Stimulated activated CD8-positive, alpha-beta memory T cell treated with anti-CD3 and anti-CD28 coated beads, Interleukin-15, amount 100 ng/mL, for 1 hour (primary cell): ENCODE results near the gene PRKCB.
"Not testable (repeated sequence)": the region's sequence is repeated elsewhere in the genome, so short reads cannot be mapped to it uniquely, and the experiment has no call there.

ENCODE experiments used
- DNase-seq: peaks from one replicate; pipeline ENCODE4 v3.0.0-alpha.2; 2020; ENCODE audit warnings: low read depth

PRKCB gene

DNA sequence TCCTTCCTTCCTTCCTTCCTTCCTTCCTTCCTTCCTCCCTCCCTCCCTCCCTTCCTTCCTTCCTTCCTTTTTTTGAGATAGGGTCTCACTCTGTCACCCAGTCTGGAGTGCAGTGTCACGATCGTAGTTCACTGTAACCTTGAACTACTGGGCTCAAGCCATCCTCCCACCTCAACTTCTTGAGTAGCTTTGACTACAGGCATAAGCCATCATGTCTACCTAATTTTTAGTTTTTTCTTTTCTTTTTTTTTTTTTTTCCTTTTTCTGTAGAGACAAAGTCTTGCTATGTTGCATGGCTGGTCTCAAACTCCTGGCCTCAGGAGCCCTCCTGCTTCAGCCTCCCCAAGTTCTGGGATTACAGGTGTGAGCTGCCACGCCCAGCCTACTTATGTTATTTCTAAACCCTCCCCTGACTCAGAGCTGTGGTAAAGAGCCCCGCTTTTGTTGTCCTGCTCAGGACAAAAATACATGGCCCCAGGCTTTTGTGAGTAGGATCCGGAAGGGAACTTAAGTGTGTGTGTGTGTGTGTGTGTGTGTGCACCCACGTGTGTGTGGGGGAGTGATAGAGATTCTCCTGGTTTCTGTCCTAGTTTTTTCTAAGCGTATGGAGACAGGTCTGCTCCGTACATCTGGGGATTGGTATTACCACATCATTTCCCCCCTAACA is 67.1 kb downstream of the PRKCB start:
- DNase-seq: no peak

DNA sequence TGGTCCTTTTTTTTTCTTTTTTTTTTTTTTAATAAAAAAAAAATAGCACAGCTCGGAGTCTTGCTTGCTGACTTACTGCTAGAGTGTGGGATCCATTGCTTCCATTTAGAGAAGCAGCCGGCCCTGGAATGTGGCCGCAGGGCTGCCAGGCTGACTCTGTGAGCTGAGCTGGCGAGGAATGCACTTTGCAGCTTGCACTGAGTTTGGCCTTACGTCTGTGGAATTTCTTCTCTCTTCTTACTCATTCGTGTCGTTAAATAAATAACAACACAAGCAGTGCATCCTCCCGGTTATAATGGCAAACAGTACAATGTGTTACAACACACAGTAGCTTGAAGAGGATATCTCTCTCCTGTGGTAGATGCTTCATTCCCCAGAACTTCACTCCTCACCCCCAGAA is 69.2 kb downstream of the PRKCB start:
- no peak for DNase-seq

DNA sequence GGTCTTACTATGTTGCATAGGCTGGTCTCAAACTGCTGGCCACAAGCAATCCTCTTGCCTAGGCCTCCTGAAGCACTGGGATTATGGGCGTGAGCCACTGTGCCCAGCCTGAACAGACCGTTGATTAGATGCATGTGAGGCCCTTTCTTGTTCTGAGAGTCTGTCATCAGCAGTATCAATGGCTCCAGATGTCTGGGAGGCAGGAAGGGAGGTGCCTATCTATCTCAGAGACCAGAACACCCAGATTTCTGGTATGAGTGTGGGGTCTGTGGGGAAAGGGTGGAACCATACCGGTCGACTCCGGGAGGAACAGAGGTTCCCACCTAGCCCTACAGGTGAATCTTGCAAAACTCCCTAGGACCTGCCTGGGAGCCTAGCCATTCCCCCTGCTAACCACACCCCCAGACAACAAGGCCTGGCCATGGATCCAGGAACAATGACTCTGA is 71.7 kb downstream of the PRKCB start:
- DNase-seq: no peak

DNA sequence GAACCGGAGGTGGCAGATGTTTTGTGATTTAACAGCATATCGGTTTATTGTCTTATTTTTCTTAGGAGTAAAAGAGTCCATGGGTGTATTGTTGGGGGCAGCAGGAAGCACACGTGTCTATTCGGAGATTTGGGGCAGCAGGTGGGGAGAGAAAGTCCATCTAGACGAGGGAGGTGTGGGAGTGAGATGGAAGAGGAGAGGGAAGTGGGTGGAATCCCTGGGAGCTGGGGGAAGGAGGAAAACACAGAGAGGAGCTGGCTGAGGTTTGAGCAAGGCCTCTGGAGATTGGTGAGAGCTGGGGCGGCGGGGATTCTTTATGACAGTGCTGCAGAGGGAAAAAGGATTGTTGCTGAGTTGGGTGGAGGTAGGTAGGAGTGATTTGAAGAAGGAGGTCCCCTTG is 72.1 kb downstream of the PRKCB start:
- no peak for DNase-seq

DNA sequence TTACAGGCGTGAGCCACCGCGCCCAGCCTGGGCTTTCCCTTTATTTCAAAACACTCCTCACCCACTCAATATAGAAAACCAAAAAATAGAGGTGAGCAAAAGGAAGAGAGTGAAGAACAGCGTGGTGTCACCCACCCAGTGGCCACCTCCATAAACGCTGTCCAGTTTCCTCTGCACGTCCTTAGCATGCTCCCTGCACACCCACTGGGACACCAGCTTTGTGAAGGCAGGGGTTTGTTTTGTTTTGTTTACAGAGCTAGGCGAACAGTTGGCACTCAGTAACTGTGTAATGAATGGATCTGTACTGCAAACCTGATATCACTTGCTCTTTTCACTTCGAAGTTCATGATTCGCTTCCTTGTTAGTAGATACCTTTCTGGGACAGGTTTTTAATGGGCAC is 73.0 kb downstream of the PRKCB start:
- DNase-seq: no peak

DNA sequence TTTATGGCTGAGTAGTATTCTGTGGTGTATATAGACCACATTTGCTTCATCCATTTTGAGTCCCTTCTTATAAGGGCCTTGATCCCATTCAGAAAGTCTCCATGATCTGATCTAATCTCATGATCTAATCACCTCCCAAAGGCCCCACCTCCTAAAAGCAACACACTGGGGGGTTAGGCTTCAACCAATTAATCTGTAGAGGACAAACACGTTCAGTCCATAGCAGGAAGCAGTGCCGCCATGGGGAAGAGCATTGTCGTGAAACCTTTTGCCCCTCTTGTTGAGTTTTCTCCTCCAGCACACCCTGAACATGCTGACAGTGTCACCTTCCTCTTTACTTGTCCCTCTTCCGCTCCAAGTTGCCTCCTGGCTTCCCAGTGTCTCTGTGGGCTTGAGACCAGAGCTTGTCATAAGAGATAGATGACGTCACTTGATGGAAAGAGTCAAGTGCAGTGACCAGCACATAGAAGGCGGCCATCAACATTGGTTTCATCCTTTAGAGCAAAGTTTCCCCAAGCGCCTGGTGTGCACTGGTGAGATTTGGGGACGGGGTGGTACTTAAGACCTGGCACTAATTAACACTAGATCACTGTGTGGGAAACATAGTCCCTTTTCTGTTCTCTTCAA is 74.1 kb downstream of the PRKCB start:
- no peak for DNase-seq

DNA sequence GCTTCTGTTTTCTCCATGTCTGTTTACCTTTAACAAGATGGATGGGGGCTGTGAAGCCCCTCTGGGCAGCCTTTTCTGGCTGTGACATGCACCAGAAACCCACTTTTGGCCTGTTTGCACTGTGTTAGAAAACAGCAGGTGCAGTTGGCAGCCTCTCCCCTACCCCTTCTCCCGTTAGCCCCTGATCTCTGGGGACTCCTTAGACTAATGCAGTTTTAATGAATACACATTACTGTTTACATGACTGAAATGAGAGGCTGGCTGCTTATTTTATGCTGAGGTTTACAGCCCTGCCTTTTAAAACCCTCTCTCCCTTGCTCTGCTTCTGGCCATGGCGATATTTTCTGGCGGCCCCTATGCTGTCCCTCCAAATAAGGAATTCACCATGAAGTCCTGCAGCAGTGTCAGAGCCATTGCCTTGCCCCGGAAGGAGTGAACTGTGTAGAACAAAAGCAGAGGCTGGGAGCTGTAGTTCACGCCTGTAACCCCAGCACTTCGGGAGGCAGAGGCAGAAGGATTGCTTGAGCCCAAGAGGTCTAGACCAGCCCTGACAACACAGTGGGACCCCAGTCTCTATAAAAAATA is 79.3 kb downstream of the PRKCB start:
- DNase-seq: no peak

DNA sequence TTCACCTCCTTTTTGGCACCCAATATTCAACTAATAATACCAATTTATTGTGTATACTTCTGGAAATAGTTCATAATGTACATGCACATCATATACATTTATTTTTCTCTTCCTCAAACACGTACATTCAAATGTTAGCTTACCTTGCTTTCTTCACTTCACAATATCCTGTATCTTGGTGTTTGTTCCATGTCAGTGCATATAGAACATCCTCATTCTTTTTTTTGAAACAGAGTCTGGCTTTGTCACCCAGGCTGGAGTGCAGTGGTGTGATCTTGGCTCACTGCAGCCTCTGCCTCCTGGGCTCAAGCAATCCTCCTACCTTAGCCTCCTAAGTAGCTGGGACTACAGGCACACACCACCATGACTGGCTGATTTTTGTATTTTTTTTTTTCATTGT is 80.8 kb downstream of the PRKCB start:
- DNase-seq: not testable (repeated sequence)

DNA sequence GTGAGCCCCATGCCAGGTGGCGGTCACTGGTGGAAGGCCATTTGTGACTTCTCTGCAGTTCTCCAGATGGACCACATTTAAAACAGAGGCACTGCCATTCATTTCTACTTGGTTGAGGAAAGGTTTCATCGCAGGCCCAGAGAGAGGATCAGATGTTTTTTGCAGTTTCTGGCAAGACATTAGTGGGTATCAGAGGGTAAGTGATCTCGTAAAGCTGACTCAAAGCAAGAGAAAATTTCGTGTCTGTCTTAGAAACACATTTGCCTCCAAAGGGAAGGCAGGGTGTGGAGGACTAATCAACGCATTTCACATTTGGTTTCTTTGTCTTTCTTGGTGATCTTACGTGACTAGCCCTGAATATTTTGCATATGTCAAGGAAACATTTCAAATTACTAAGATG is 81.8 kb downstream of the PRKCB start:
- DNase-seq: no peak

DNA sequence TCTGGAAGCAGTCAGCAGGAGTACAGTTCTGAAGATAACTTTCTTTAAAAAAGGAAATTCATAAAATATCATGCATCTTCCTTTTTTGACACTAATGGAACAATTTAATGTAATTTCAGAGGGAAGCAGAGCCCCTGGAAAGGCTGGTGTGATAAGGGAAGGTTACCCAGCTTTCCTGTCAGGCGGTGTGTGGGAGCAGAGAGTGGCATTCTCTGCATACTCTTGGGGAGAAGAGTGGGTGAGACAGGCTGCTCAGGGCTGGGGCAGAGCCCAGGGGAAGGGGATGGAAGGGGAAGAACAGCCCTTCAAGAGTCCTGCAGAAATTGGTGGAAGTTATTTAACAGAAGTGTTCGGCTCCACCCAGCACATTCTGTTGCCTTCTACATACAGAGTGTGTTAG is 84.7 kb downstream of the PRKCB start:
- no peak for DNase-seq

DNA sequence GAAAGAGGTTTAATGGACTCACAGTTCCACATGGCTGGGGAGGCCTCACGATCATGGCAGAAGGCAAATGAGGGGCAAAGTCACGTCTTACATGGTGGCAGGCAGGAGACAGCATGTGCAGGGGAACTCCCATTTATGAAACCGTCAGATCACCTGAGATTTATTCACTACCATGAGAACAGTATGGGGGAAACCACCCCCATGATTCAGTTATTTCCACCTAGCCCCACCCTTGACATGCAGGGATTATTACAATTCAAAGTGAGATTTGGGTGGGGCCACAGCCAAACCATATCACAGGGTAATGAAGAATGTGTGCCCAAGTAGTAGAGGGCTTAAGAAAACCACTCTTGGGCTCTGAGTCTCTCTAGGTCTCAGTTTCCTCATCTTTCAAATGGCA is 85.1 kb downstream of the PRKCB start:
- DNase-seq: no peak

DNA sequence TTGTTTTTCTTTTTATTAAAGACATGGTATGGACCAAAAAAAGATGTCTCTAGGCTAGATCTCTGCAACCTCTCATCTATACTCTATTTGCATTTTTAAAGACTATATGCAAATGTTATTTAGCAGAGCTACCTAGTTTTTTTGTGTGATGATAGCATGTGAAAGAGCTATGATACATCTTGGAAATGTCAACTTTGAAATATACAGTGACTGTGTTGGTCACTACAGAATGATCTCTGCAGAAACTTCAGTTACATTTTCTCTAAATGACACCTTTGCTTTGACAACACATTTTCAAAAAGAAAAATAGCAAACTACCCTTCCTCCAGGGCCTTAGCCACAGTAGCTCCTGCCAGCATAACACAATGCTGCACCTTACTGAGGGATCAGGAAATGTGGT is 86.6 kb downstream of the PRKCB start:
- no peak for DNase-seq

DNA sequence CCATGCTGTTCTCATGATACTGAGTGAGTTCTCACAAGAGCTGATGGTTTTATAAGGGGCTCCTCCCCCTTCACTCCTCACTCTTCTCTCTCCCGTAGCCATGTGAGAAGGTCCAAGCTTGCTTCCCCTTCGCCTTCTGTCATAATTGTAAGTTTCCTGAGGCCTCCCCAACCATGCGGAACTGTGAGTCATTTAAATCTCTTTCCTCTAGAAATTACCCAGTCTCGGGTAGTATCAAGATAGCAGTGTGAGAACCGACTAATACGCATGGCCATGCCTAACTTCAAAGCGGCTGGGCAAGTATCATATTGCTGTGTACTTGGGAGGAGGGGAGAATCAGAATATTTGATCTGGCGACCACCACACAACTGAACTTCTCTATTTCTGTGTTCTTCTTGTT is 88.3 kb downstream of the PRKCB start:
- no peak for DNase-seq

DNA sequence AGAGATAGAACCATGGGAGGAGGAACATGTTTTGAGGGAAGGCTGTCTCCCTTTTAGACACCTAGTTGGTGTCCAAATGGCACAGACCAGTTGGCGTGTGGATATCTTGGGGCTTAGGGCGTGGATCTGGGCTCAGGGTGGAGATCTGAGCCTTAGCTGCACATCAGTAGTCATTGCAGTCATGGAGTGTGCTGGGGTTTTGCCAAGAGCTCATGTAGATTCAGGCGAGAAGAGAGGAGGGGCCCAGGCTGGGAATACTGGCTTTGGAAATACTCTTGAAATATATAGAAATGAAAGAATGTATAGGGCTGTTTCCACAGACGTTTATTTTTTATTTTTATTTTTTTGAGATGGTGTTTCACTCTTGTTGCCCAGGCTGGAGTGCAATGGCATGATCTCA is 92.0 kb downstream of the PRKCB start:
- DNase-seq: no peak

DNA sequence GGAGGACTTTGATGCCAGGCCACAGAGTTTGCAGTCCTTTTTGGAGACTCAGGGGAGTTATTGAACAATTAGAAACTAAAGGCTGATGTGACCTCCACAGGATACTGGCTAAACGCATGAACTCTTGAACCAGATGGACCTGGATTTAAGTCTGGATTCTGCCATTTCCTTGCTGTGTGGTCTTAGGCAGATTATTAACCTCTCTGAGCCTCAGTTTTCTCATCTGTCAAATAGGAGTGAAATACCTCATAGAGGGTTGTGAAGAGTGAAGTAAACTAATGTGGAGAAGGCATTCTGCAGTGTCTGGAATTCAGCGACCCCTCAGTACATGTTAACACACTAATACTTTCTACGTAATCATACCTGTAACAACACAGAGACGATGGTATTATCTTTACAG is 93.5 kb downstream of the PRKCB start:
- DNase-seq: no peak

DNA sequence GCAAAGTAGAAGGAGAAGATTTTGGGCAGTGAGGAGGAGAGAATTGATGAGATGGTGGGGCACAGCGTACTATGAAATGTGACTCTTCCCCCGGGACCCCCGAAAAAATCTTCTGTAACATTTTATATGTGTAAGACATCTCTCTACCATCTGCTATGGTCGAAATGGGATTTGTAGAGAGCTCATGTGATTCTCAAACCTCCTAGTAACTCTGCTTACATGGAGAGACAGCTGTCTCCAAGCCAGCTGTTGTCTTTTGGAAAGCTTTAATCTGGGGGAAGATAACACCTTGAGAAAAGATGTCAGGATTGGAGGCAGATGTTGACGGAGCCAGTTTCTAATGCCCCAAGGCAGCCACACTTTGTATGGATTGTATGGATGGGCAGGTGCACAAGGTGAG is 94.1 kb downstream of the PRKCB start:
- DNase-seq: no peak

DNA sequence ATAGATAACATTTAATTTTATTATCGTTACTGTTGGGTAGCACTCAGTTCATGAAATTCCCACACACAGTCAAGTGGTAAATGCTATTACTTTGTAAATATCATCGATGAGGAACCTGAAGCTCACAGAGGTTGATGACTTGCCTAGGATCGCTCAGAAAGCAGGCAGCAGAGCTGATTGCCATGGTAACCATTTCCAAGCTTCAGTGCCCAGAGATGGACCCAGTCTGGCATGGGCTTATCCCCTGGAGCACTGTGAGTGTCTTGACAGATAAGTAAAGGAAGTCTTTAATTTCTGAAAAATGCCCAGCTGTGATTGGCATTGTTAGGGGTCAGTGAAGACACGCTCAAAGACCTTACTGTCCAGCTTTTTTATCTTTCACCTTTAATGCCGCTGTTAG is 95.0 kb downstream of the PRKCB start:
- DNase-seq: no peak

DNA sequence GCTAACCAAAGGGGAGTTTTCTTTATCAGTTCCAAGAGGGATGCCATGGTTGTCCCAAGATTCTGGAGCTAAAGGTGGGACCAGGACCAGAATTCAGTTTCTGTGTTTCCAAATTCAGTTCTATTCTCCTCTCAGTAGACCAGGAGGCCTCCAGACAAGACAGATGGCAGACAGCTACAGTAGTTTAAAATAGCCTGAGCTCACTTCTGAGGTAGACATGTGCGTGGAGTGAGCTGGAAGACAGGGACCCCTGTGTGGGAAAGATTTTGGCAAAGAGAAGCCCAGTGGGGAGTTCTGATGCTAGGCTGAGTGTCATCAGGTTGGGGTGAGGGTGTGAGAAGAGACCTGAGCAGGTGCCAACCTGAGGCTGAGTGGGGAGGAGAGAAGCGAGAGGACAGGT is 95.4 kb downstream of the PRKCB start:
- no peak for DNase-seq

DNA sequence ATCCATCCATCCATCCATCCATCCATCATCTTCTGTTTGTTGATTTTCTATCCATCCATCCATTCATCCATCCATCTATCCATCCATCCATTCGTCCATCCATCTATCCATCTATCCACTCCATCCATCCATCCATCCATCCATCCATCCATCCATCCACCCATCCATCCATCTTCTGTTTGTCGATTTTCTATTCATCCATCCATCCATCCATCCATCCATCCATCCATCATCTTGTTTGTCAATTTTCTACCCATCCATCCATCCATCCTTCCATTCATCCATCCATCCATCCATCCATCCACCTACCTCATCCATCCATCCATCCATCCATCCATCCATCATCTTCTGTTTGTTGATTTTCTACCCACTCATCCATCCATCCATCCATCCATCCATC is 97.9 kb downstream of the PRKCB start:
- DNase-seq: not testable (repeated sequence)

DNA sequence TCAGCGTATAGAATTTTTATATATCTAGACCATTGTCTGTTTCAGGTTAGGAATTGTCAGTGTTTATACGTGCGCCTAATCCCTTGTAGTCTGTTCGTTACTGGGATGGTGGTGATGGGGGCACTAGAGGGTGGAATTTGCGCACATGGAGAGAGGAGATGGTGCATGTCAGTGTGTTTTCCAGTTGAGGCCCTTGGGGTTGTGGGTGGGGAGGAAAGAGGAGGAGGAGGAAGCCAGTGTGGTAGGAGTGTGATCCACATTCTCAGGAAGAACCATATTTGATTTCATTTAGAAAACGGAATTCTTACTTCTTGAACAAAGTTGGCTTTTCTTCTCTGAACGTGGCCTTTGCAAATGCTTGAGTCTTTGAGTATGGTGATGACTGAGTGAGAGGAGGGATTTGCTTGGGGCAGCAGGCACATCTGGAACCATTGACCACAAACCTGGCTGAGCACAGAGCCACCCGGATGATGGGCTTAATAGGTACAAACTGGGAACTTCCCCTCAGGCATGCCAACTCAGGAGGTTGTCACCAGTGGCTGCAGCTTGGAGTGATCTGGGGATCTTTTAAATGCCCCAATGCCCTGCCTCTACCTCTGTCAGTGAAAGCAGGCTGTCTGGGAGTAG is 98.9 kb downstream of the PRKCB start:
- no peak for DNase-seq

DNA sequence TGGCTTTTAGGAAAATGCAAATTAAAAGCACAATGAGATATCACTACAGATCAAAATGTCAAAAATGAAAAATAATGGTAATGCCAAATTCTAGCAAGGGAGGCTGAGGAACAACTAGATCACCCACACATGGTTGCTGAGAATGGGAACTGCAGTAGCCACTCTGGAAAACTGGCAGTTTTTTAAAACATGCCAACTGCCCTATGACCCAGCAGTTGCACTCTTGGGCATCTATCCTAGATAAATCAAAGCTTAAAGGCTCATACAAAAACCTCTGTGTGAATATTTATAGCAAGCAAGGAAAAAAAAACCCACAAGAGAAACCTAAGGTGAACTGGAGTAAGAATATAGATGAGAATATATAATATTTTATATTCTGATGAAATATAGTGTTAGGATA is 104.3 kb downstream of the PRKCB start:
- DNase-seq: no peak

DNA sequence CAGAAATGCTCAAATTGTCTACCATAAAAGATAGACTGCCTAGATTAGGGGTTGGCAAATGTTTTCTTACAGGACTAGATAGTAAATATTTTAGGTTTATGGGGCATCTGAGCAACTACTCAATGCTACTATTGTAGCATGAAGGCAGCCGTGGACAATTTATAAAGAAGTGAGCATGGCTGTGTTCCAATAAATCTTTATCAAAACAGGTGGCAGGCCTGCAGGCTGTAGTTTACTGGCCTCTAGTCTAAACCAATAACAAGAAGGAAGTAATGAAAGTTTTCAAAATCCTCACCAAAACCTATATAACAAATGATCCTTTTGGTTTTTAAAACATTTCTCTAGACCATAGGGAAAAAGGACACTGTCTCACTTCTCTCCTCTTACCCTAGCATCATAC is 105.2 kb downstream of the PRKCB start:
- DNase-seq: no peak

DNA sequence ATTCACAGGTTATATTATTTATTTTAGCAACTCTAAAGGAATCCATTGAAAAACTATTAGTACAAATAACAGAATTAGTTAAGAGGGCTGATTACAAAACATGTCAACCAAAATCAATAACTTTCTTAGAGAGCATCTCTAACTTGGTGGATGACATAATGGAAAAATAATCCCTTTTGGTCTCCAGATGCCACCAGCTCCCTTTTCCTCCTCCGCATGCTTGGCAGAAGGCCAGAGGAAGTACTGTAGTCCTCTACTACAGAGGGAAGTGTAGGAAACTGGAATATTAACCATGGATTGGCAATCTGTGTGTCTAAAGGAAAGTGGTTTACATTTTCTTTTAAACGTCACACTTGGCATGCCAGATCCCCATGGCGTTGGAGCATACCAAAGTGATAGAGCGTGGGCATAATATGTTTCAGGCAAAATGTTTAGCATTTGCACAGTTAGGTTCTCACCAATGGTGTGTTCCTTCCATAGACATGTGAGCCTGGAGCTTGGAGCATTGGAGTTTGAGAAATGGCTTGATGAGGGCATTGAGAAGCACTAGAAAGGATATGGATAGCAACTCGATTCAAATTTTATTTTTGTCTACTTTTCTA is 106.3 kb downstream of the PRKCB start:
- no peak for DNase-seq
